HTR-8/SVneo (cell line): ENCODE results near the gene ALAS1.

ENCODE experiments used
- DNase-seq: peaks from one replicate; pipeline ENCODE4 v3.0.0; 2011; ENCODE audit warnings: low spot score, mixed read lengths; ENCODE audit not compliant: insufficient read length
- FAIRE-seq: peaks from 2 replicates; lab custom pipeline; 2011; peaks lifted over from hg19 to GRCh38; lab: Jason Lieb, UNC

The ALAS1 gene

GRCh38 chr3:52231502-52232278 lies 33.7 kb downstream of the ALAS1 start:
- DNase-seq (no peak), FAIRE-seq (peak; percentile 87)

GRCh38 chr3:52232279-52233107 lies 34.5 kb downstream of the ALAS1 start:
- DNase-seq: no peak
- no peak for FAIRE-seq

- no peak for DNase-seq
- FAIRE-seq: no peak
Observed at GRCh38 chr3:52233108-52233591, 35.2 kb downstream of the ALAS1 start.

GRCh38 chr3:52233968-52234367 lies 36.0 kb downstream of the ALAS1 start:
- DNase-seq (no peak), FAIRE-seq (no peak)

- DNase-seq (no peak), FAIRE-seq (no peak)
Observed at GRCh38 chr3:52234516-52235447, 36.8 kb downstream of the ALAS1 start.

GRCh38 chr3:52236424-52236886 lies 38.5 kb downstream of the ALAS1 start:
- no peak for DNase-seq
- FAIRE-seq: no peak

GRCh38 chr3:52237006-52237656 lies 39.2 kb downstream of the ALAS1 start:
- no peak for FAIRE-seq
- no peak for DNase-seq

GRCh38 chr3:52237657-52238172 lies 39.8 kb downstream of the ALAS1 start:
- peak; percentile 89 for DNase-seq
- FAIRE-seq: peak; percentile 91

GRCh38 chr3:52238193-52238760 lies 40.3 kb downstream of the ALAS1 start:
- FAIRE-seq: peak; percentile 92
- no peak for DNase-seq

GRCh38 chr3:52238761-52239701 lies 41.1 kb downstream of the ALAS1 start, which contains the start of gene TWF2:
TWF2 (minus strand) TSS chr3:52239158; CDS start chr3:52239016, 142 bp downstream.
- DNase-seq (peak; percentile 96), FAIRE-seq (peak; percentile 99)

GRCh38 chr3:52240059-52240885 lies 42.3 kb downstream of the ALAS1 start:
- no peak for DNase-seq
- peak; percentile 55 for FAIRE-seq

- no peak for FAIRE-seq
- no peak for DNase-seq
Observed at GRCh38 chr3:52240886-52241370, 43.0 kb downstream of the ALAS1 start.

GRCh38 chr3:52242039-52242438 lies 44.1 kb downstream of the ALAS1 start:
- no peak for DNase-seq
- no peak for FAIRE-seq

- FAIRE-seq (peak; percentile 73), DNase-seq (peak; percentile 72)
Observed at GRCh38 chr3:52243791-52244628, 46.0 kb downstream of the ALAS1 start.

GRCh38 chr3:52245322-52246263 lies 47.6 kb downstream of the ALAS1 start, which contains the start of gene PPM1M:
PPM1M (plus strand) TSS chr3:52245759; CDS start chr3:52245825, 66 bp downstream.
- DNase-seq: peak; percentile 65
- FAIRE-seq: peak; percentile 44
